LNCaP clone FGC (cell line): ENCODE measurements around the gene PGS1.

ENCODE experiments used
- DNase-seq: peaks from one replicate; pipeline ENCODE4 v3.0.0-alpha.2; 2011; ENCODE audit warnings: low read depth
- H3K4me3 ChIP-seq: 2 replicates; pipeline ENCODE4 v1.5.1; 2011; ENCODE audit warnings: mild to moderate bottlenecking, low read depth, low read length, control low read depth
- CTCF ChIP-seq: IDR thresholded peaks from 2 replicates; pipeline ENCODE4 v1.5.1; 2012; ENCODE audit warnings: mild to moderate bottlenecking; ENCODE audit not compliant: control insufficient read depth, insufficient read depth; ENCODE audit errors: extremely low read depth

Gene PGS1

GRCh38 chr17:78432226-78433012, 54.0 kb downstream of the PGS1 start:
- H3K4me3 ChIP-seq, result no peak overlapping the region
- DNase-seq, result no peak
- no peak for TF ChIP-seq CTCF

GRCh38 chr17:78433013-78433727, 54.7 kb downstream of the PGS1 start:
- TF ChIP-seq CTCF, result no peak
- no peak overlapping the region for H3K4me3 ChIP-seq
- DNase-seq, result no peak

GRCh38 chr17:78433780-78434335, 55.4 kb downstream of the PGS1 start:
- no peak for DNase-seq
- H3K4me3 ChIP-seq, result no peak overlapping the region
- no peak for TF ChIP-seq CTCF

- no peak overlapping the region for H3K4me3 ChIP-seq
- DNase-seq, result no peak
- TF ChIP-seq CTCF, result no peak
Measured at GRCh38 chr17:78434455-78435329, 56.2 kb downstream of the PGS1 start.

- DNase-seq, result no peak
- no peak for TF ChIP-seq CTCF
- no peak overlapping the region for H3K4me3 ChIP-seq
Measured at GRCh38 chr17:78435330-78436005, 57.0 kb downstream of the PGS1 start.
